Testis (tissue), 3 donors: ENCODE results near the gene TRIM3. TPM values are rescaled to one million over a fixed set of nuclear protein-coding genes. Genes with fewer than 3 reads are reported as not detected.
A peak's percentile ranks its signal among the peaks of the same experiment; 100 is the strongest.

Experiments used
- DNase-seq: peaks from one replicate; pipeline ENCODE4 v3.0.0-alpha.2; 2019
- H3K27ac ChIP-seq, 2 donors: fragments of 200-600 bp; sonication (generic); one replicate each; pipeline ENCODE4 v1.5.1; 2019
- H3K27me3 ChIP-seq: fragments of 200-600 bp; sonication (generic); one replicate; pipeline ENCODE4 v1.5.1; 2019
- H3K36me3 ChIP-seq: fragments of 200-600 bp; sonication (generic); one replicate; pipeline ENCODE4 v1.5.1; 2017; ENCODE audit warnings: low read depth; ENCODE audit errors: missing control alignments
- H3K4me1 ChIP-seq: fragments of 200-600 bp; sonication (generic); one replicate; pipeline ENCODE4 v1.5.1; 2019
- H3K4me3 ChIP-seq, 2 donors: fragments of 200-600 bp; sonication (generic); one replicate each; pipeline ENCODE4 v1.5.1; 2017 to 2019
- H3K9me3 ChIP-seq: fragments of 200-600 bp; sonication (generic); one replicate; pipeline ENCODE4 v1.5.1; 2017
- POLR2A ChIP-seq: fragments of 450-650 bp; IDR thresholded peaks from one replicate; pipeline ENCODE4 v1.6.1; 2017; ENCODE audit warnings: antibody characterized with exemption, mild to moderate bottlenecking, moderate library complexity
- WGBS, 2 donors: methylation state at CpG; one replicate each; pipeline ENCODE4 v1.1.5; 2018; 5-methylcytosine and 5-hydroxymethylcytosine counted together
- intact Hi-C: fragments of 100-400 bp; cut with DNase I; formaldehyde crosslinking; loops from one replicate; pipeline ENCODE4 v1.15.1; 2023; ENCODE audit warnings: low total_unique reads
- polyA plus RNA-seq: library from polyadenylated mRNA; stranded (reverse); fragments of 350-450 nt; fragmentation: Illumina TruSeq; extraction: RNeasy Lipid Tissue Mini Kit (QIAGEN cat#74804); gene quantifications from one replicate; pipeline ENCODE4 v1.2.3, GENCODE V29; 2014; ENCODE audit warnings: low read depth, low replicate concordance; ENCODE audit not compliant: insufficient read depth
- total RNA-seq, 2 donors: library from RNA; depleted of rRNA; stranded (reverse); fragments of >200 nt; gene quantifications; one replicate each; pipeline ENCODE4 v1.2.3, GENCODE V29; 2016
- TF ChIP-seq, protein P1 (sequence below), 3 experiments: fragments of 450-650 bp in 2 of 3; fragments of 200-600 bp in 1 of 3; sonication (generic) in 1 of 3; IDR thresholded peaks; one replicate each; pipeline ENCODE4 v1.5.1; 2016 to 2019; ENCODE audit warnings: antibody characterized with exemption in 3 of 3, mild to moderate bottlenecking in 2 of 3, moderate library complexity in 1 of 3

The TRIM3 gene
- total and polyA plus RNA-seq, 3 donors from 2014 or later = 15.0 to 29.4 (median 29.4) TPM

- no peak overlapping the region for H3K4me3 ChIP-seq
- peaks cover 10% of the 10 kb centered on the region for H3K4me1 ChIP-seq
- 50 to 73% methylated on average over 1 to 3 of the region's 3 CpGs for WGBS, 2 donors
- no peaks in the 10 kb centered on the region for H3K27me3 ChIP-seq
- no peaks in the 10 kb centered on the region for H3K9me3 ChIP-seq
- H3K27ac ChIP-seq = no peak overlapping the region
- no peak for DNase-seq
- intact Hi-C loops = no loop called here
- no peaks in the 10 kb centered on the region for H3K36me3 ChIP-seq
- TF ChIP-seq, protein P1, sequence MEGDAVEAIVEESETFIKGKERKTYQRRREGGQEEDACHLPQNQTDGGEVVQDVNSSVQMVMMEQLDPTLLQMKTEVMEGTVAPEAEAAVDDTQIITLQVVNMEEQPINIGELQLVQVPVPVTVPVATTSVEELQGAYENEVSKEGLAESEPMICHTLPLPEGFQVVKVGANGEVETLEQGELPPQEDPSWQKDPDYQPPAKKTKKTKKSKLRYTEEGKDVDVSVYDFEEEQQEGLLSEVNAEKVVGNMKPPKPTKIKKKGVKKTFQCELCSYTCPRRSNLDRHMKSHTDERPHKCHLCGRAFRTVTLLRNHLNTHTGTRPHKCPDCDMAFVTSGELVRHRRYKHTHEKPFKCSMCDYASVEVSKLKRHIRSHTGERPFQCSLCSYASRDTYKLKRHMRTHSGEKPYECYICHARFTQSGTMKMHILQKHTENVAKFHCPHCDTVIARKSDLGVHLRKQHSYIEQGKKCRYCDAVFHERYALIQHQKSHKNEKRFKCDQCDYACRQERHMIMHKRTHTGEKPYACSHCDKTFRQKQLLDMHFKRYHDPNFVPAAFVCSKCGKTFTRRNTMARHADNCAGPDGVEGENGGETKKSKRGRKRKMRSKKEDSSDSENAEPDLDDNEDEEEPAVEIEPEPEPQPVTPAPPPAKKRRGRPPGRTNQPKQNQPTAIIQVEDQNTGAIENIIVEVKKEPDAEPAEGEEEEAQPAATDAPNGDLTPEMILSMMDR (IDR thresholded peaks at IDR 0.05) = no peak
- no peak for TF ChIP-seq POLR2A
These were observed 1.2 kb upstream of the TRIM3 start for GRCh38 chr11:6474806-6475500.

DNA sequence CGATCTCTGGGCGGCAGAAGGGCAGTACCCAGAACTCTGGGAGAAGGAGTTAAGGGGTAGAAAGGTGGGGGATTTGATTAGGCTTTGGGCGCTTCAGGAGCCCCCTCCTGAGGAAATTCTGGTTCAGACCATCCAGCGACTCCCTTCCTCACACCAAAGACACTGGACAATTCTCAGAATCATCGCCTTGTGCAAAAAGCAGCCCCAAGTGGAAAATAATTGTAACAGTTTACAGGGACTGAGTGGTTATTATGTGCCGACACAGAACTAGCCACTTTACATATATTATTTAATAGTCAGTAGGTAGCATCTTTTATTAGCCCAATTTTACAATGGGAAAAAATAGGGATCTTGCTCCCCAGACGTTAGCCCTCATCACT, 662 bp upstream of the TRIM3 start:
- no peaks in the 10 kb centered on the region for H3K27me3 ChIP-seq
- 27 to 31% methylated on average over 5 to 7 of the region's 7 CpGs for WGBS, 2 donors
- peak overlapping the region; percentile 82 to 86 for H3K27ac ChIP-seq
- peaks cover 10% of the 10 kb centered on the region for H3K4me1 ChIP-seq
- no peaks in the 10 kb centered on the region for H3K36me3 ChIP-seq
- peak overlapping the region; percentile 81 to 82 for H3K4me3 ChIP-seq
- TF ChIP-seq, protein P1 (IDR thresholded peaks at IDR 0.05) = no peak
- TF ChIP-seq POLR2A = no peak
- no peaks in the 10 kb centered on the region for H3K9me3 ChIP-seq
- intact Hi-C loops = no loop called here
- DNase-seq = no peak

DNA sequence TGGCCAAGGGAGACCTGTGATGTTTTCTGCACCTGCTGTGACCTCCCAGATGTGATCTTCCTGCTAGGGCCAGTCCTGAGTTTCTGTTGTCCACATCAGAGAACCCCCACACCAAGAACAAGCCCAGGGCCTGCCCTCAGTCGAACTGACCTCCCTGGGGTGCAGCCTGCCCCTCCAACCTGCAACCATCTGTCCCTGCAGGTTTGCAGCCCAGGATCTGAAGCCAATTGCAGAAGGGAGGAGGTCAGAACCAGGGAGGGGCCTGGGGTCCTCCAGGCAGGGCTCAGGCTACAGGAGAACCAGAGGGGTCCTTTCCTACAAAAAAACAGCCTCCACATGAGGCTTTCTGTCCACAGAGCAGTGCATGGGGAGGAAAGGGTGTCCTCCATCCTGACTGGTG, 807 bp downstream of the TRIM3 start:
- no peaks in the 10 kb centered on the region for H3K9me3 ChIP-seq
- H3K27ac ChIP-seq = no peak overlapping the region
- no peaks in the 10 kb centered on the region for H3K27me3 ChIP-seq
- DNase-seq = no peak
- intact Hi-C loops = no loop called here
- peaks cover 10% of the 10 kb centered on the region for H3K4me1 ChIP-seq
- WGBS, 2 donors = 17% methylated on average over 1 of the region's 1 CpG; no CpG with 5 or more reads in 1 of the 2 donors
- no peak for TF ChIP-seq POLR2A
- TF ChIP-seq, protein P1 (IDR thresholded peaks at IDR 0.05) = no peak
- no peaks in the 10 kb centered on the region for H3K36me3 ChIP-seq
- H3K4me3 ChIP-seq = peak overlapping the region; percentile 81 to 82

DNA sequence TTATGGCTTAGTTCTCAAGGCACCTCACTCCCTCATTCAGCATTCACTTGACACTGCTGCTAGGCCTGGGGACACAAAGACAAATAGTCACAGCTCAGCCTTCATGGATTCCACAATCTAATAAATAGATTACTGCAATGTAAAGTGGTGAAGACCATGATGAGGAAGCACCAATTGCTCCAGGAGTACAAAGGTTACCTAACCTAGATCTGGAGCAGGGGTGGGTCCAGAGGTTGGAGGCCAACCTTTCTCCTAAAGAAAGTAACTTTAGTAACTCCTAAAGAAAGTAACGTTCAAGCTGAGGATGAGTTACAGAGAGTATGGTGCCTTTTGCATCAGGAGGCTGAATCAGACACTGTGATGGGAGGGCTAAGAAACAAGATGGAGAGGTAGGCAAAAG, 4.1 kb downstream of the TRIM3 start:
- 88 to 97% methylated on average over 1 of the region's 1 CpG for WGBS, 2 donors
- Histone ChIP-seq H3K4me3 (no peak overlapping the region), H3K9me3 (no peaks in the 10 kb centered on the region), H3K27me3 (no peaks in the 10 kb centered on the region), H3K27ac (no peak overlapping the region), H3K4me1 (peaks cover 10% of the 10 kb centered on the region), H3K36me3 (no peaks in the 10 kb centered on the region)
- intact Hi-C loops = no loop called here
- TF ChIP-seq, protein P1 (IDR thresholded peaks at IDR 0.05) = no peak
- TF ChIP-seq POLR2A = no peak
- DNase-seq = no peak
